B cell (primary cell): ENCODE results near the gene TSPAN14. TPM values are rescaled to one million over a fixed set of nuclear protein-coding genes. Genes with fewer than 3 reads are reported as not detected.

Experiments used
- ATAC-seq: fragments of 200-7000 bp; cut with Tn5 transposase; one replicate; pipeline ENCODE4 v1.10.0; 2021; ENCODE audit warnings: low read depth, mild to moderate bottlenecking, moderate number of reproducible peaks, moderate library complexity
- CTCF ChIA-PET: fragments of 350-600 bp; sonication (Branson Sonifier 250); formaldehyde crosslinking; loops from one replicate; lab custom pipeline; 2021; ENCODE audit warnings: antibody characterized with exemption, inconsistent platforms; lab: Charles Lee
- POLR2A ChIA-PET: fragments of 350-600 bp; sonication (Branson Sonifier 250); formaldehyde crosslinking; loops from one replicate; lab custom pipeline; 2021; ENCODE audit warnings: antibody characterized with exemption; lab: Charles Lee
- DNase-seq: peaks from one replicate; pipeline ENCODE4 v3.0.0; 2013
- H2AFZ ChIP-seq: 2 replicates; pipeline ENCODE4 v1.6.1; 2012; ENCODE audit warnings: mild to moderate bottlenecking, low read depth, low read length; ENCODE audit not compliant: insufficient read depth, poor library complexity, severe bottlenecking
- H3K27ac ChIP-seq, 2 donors: 1 replicate in 1 of 2; 2 replicates in 1 of 2; pipeline ENCODE4 v1.5.1; 2012 to 2013; ENCODE audit warnings: low read length in 2 of 2, mild to moderate bottlenecking in 2 of 2, moderate library complexity in 1 of 2
- H3K27me3 ChIP-seq, 4 experiments: fragments of 200-600 bp in 1 of 4; sonication (generic) in 1 of 4; replicated peaks in 1 of 4; 1 replicate in 2 of 4; 2 replicates in 2 of 4; pipeline versions ENCODE4 v1.6.1 to v1.7.0; 2013 to 2016; ENCODE audit warnings: low read length in 3 of 4, mild to moderate bottlenecking in 2 of 4, mixed read lengths in 1 of 4, moderate library complexity in 1 of 4; ENCODE audit not compliant: insufficient read depth in 4 of 4, control insufficient read depth in 3 of 4; ENCODE audit errors: control extremely low read depth in 1 of 4
- H3K36me3 ChIP-seq, 2 experiments: replicated peaks in 1 of 2; 1 replicate in 1 of 2; 2 replicates in 1 of 2; pipeline versions ENCODE4 v1.6.1 to v1.7.1; 2013; ENCODE audit warnings: low read length in 1 of 2; ENCODE audit not compliant: insufficient read depth in 2 of 2, control insufficient read depth in 1 of 2; ENCODE audit errors: control extremely low read depth in 1 of 2, extremely low read depth in 1 of 2
- H3K4me1 ChIP-seq, 2 donors: fragments of 200-600 bp in 1 of 2; sonication (generic) in 1 of 2; 1 replicate in 1 of 2; 2 replicates in 1 of 2; pipeline versions ENCODE4 v1.5.1 to v1.6.1; 2013 to 2017; ENCODE audit warnings: low read length in 2 of 2; ENCODE audit not compliant: control insufficient read depth in 2 of 2, insufficient read depth in 2 of 2
- H3K4me2 ChIP-seq: replicated peaks from 2 replicates; pipeline ENCODE3; 2012; ENCODE audit warnings: mild to moderate bottlenecking, low read depth, low read length; ENCODE audit not compliant: poor library complexity, severe bottlenecking
- H3K4me3 ChIP-seq, 5 experiments: fragments of 200-600 bp in 1 of 5; sonication (generic) in 1 of 5; 1 replicate in 3 of 5; 2 replicates in 2 of 5; pipeline versions ENCODE4 v1.5.1 to v1.7.0; 2011 to 2016; ENCODE audit warnings: low read length in 4 of 5, mild to moderate bottlenecking in 4 of 5, low read depth in 2 of 5, control low read depth in 1 of 5, moderate library complexity in 1 of 5; ENCODE audit not compliant: insufficient read depth in 1 of 5; ENCODE audit errors: control extremely low read depth in 1 of 5, extremely low read depth in 1 of 5
- H3K79me2 ChIP-seq: fragments of 200-600 bp; sonication (generic); one replicate; pipeline ENCODE4 v1.6.0; 2016; ENCODE audit warnings: low read length; ENCODE audit not compliant: control insufficient read depth, insufficient read depth
- H3K9ac ChIP-seq: fragments of 200-600 bp; sonication (generic); 2 replicates; pipeline ENCODE4 v1.6.1; 2017; ENCODE audit warnings: mild to moderate bottlenecking, low read length, moderate library complexity
- H3K9me3 ChIP-seq, 3 donors: one replicate each; pipeline versions ENCODE4 v1.6.1 to v1.7.1; 2013; ENCODE audit warnings: low read length in 2 of 3; ENCODE audit not compliant: control insufficient read depth in 2 of 3, insufficient read depth in 1 of 3; ENCODE audit errors: control extremely low read depth in 1 of 3
- H4K20me1 ChIP-seq: 2 replicates; pipeline ENCODE4 v1.6.0; 2012; ENCODE audit warnings: mild to moderate bottlenecking, low read length; ENCODE audit not compliant: insufficient read depth, control insufficient read depth, poor library complexity, severe bottlenecking
- H3K27ac Mint-ChIP-seq: one replicate; pipeline ENCODE4 v1.8.0; 2021; ENCODE audit warnings: mixed read lengths
- H3K27me3 Mint-ChIP-seq: one replicate; pipeline ENCODE4 v1.8.0; 2021; ENCODE audit warnings: mixed read lengths
- H3K4me1 Mint-ChIP-seq: one replicate; pipeline ENCODE4 v1.8.0; 2021; ENCODE audit warnings: mixed read lengths
- H3K4me3 Mint-ChIP-seq: one replicate; pipeline ENCODE4 v1.8.0; 2021; ENCODE audit warnings: mixed read lengths
- H3K9me3 Mint-ChIP-seq: one replicate; pipeline ENCODE4 v1.8.0; 2022; ENCODE audit warnings: mixed read lengths; ENCODE audit not compliant: insufficient read depth
- CTCF ChIP-seq: fragments of 200-600 bp; IDR thresholded peaks from one replicate; pipeline ENCODE4 v1.8.0; 2022; ENCODE audit warnings: antibody characterized with exemption, mild to moderate bottlenecking
- EZH2 ChIP-seq: IDR thresholded peaks from 2 replicates; pipeline ENCODE4 v1.6.1; 2012; ENCODE audit warnings: borderline replicate concordance, low read depth, mild to moderate bottlenecking, moderate library complexity, low read length; ENCODE audit not compliant: insufficient read depth, poor library complexity, severe bottlenecking
- WGBS: methylation state at CpG from one replicate; pipeline ENCODE4 v1.1.5; 2013; ENCODE audit warnings: missing lambda C conversion rate; ENCODE audit not compliant: insufficient coverage; 5-methylcytosine and 5-hydroxymethylcytosine counted together
- intact Hi-C: fragments of 100-400 bp; cut with micrococcal nuclease; formaldehyde crosslinking; loops from one replicate; pipeline ENCODE4 v1.10.0; 2022
- polyA plus RNA-seq: library from polyadenylated mRNA; depleted of rRNA; stranded (reverse); fragments of >200 nt; gene quantifications from 2 replicates; pipeline ENCODE4 v1.2.3, GENCODE V29; 2012
- total RNA-seq, 2 donors: library from RNA; stranded (reverse); fragments of 120-200 nt in 1 of 2; gene quantifications; 1 replicate in 1 of 2; 2 replicates in 1 of 2; pipeline versions ENCODE4 v1.2.3 to v1.2.4, GENCODE V29; 2013 to 2022

TSPAN14 gene
- total and polyA plus RNA-seq, 2 donors (not counting 1 experiment from before 2014, with no cell fraction given) = 27.8 to 55.3 TPM

DNA sequence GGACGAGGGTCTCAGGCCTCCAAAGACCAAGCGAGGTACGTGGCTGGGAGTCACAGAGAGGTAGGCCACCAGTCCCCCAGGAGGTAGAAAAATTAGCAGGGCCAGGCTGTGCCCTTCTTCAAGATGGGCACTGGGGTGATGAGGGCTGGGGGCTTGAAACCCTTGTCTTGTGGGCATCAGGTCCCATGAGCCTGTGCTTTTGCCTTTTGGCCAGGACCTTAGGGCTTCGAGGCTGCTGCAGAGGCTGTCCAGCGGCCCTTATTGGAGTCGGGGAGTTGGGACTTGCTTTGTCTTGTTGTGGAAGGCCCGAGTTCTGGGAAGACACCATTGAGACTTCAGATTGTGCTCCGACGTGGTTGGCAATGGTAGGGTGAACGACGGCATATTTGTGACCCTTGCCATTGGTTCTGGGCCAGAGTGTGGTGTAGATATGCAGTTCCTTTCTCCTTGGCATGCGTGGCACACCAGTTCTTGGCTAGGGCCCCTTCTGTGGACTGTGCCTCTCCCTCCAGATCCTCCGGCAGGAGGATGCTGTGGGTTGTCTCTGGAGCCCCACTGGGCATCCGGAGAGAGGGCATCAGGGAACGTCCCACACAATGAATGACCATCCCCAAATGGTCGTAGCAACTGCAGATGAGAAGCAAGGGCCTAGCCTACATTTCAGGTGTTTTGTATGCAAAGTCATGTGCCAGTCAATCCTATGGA is 84.5 kb downstream of the TSPAN14 start:
- intact Hi-C loops = loop anchor here (5.0 to 10.0 kb wide), 2 partner anchors 59 to 126 kb away; no protein-coding TSS in a partner anchor
- no peaks in the 10 kb centered on the region for H3K9me3 ChIP-seq
- no peak overlapping the region for H3K4me2 ChIP-seq
- Mint-ChIP-seq H3K27ac (peak overlapping the region; percentile 37), H3K4me1 (peaks cover 53% of the 10 kb centered on the region), H3K4me3 (peak overlapping the region; percentile 5), H3K9me3 (no peaks in the 10 kb centered on the region), H3K27me3 (no peaks in the 10 kb centered on the region)
- no peak overlapping the region for H3K4me3 ChIP-seq
- H2AFZ ChIP-seq = no peak overlapping the region
- ChIA-PET CTCF (no interaction called here), POLR2A (no interaction called here)
- 97% methylated on average over 14 of the region's 16 CpGs for WGBS
- H3K4me1 ChIP-seq = peaks cover 33 to 53% of the 10 kb centered on the region in 2 donors
- no peak overlapping the region for H3K9ac ChIP-seq
- DNase-seq = peak; percentile 20
- no peaks in the 10 kb centered on the region for H3K36me3 ChIP-seq
- H4K20me1 ChIP-seq = no peaks in the 10 kb centered on the region
- no peaks in the 10 kb centered on the region for H3K79me2 ChIP-seq
- H3K27me3 ChIP-seq = no peaks in the 10 kb centered on the region
- H3K27ac ChIP-seq = peak overlapping the region in 1 of 2 donors; percentile 41
- no peak for TF ChIP-seq EZH2
- TF ChIP-seq CTCF = no peak
- ATAC-seq = no peak

GRCh38 chr10:80539421-80540031 is 85.4 kb downstream of the TSPAN14 start:
- peak overlapping the region; percentile 66 for H3K4me3 Mint-ChIP-seq
- no peak overlapping the region for H3K4me3 ChIP-seq
- peaks cover 33 to 53% of the 10 kb centered on the region in 2 donors for H3K4me1 ChIP-seq
- H3K79me2 ChIP-seq = no peaks in the 10 kb centered on the region
- peak overlapping the region; percentile 83 for H3K27ac Mint-ChIP-seq
- H3K9me3 ChIP-seq = no peaks in the 10 kb centered on the region
- no peaks in the 10 kb centered on the region for H3K9me3 Mint-ChIP-seq
- H3K9ac ChIP-seq = no peak overlapping the region
- H4K20me1 ChIP-seq = no peaks in the 10 kb centered on the region
- WGBS = 18% methylated on average over 5 of the region's 7 CpGs
- ATAC-seq = peak; percentile 44
- no peaks in the 10 kb centered on the region for H3K27me3 Mint-ChIP-seq
- POLR2A ChIA-PET = no interaction called here
- peak overlapping the region; percentile 41 to 61 for H3K27ac ChIP-seq
- peak overlapping the region; percentile 65 for H2AFZ ChIP-seq
- H3K36me3 ChIP-seq = no peaks in the 10 kb centered on the region
- H3K27me3 ChIP-seq = no peaks in the 10 kb centered on the region
- peaks cover 53% of the 10 kb centered on the region for H3K4me1 Mint-ChIP-seq
- CTCF ChIA-PET = interaction anchor here (1.1 kb wide), 1 partner anchor 34 kb away, joined by 6 read pairs; no protein-coding TSS in a partner anchor
- DNase-seq = peak; percentile 62
- TF ChIP-seq CTCF = no peak
- TF ChIP-seq EZH2 = no peak
- H3K4me2 ChIP-seq = peak overlapping the region; percentile 66
- intact Hi-C loops = loop anchor here (5.0 to 10.0 kb wide), 2 partner anchors 58 to 125 kb away; no protein-coding TSS in a partner anchor
